Sigmoid colon (tissue), 7 donors: ENCODE results near the gene CCDC15. TPM values are rescaled to one million over a fixed set of nuclear protein-coding genes. Genes with fewer than 3 reads are reported as not detected.
A peak's percentile ranks its signal among the peaks of the same experiment; 100 is the strongest.
"Not testable (repeated sequence)": the region's sequence is repeated elsewhere in the genome, so short reads cannot be mapped to it uniquely, and the experiment has no call there.

Source experiments
- DNase-seq: peaks from one replicate; pipeline ENCODE4 v3.0.0-alpha.2; 2019
- H3K27ac ChIP-seq, 4 donors: fragments of 200-600 bp; sonication (generic); one replicate each; pipeline ENCODE4 v1.5.1; 2016 to 2019; ENCODE audit warnings: mild to moderate bottlenecking in 1 of 4
- H3K27me3 ChIP-seq, 3 donors: fragments of 200-600 bp; sonication (generic); one replicate each; pipeline ENCODE4 v1.5.1; 2019; ENCODE audit warnings: mild to moderate bottlenecking in 1 of 3
- H3K36me3 ChIP-seq, 4 donors: fragments of 200-600 bp; sonication (generic); one replicate each; pipeline ENCODE4 v1.5.1; 2016 to 2019
- H3K4me1 ChIP-seq, 4 donors: fragments of 200-600 bp; sonication (generic); one replicate each; pipeline ENCODE4 v1.5.1; 2017 to 2019
- H3K4me3 ChIP-seq, 4 donors: fragments of 200-600 bp; sonication (generic); one replicate each; pipeline ENCODE4 v1.5.1; 2017 to 2019; ENCODE audit warnings: mild to moderate bottlenecking in 2 of 4, moderate library complexity in 1 of 4
- H3K9me3 ChIP-seq, 4 donors: fragments of 200-600 bp in 3 of 4; sonication (generic) in 3 of 4; one replicate each; pipeline versions ENCODE4 v1.5.1 to v1.6.1; 2013 to 2019
- EP300 ChIP-seq, 4 donors: sonication (generic); formaldehyde crosslinking; IDR thresholded peaks; one replicate each; pipeline ENCODE4 v1.6.1; 2017; ENCODE audit warnings: antibody characterized with exemption in 4 of 4
- POLR2A ChIP-seq, 2 donors: fragments of 450-650 bp; IDR thresholded peaks; one replicate each; pipeline ENCODE4 v1.6.1; 2016; ENCODE audit warnings: antibody characterized with exemption in 2 of 2, mild to moderate bottlenecking in 2 of 2, moderate library complexity in 2 of 2
- POLR2AphosphoS5 ChIP-seq, 4 donors: sonication (generic); formaldehyde crosslinking; IDR thresholded peaks; one replicate each; pipeline ENCODE4 v1.6.1; 2017; ENCODE audit warnings: antibody characterized with exemption in 4 of 4
- WGBS, 2 donors: extraction: QIAGEN DNeasy Blood & Tissue Kit; methylation state at CpG; one replicate each; pipeline ENCODE4 v1.1.7; 2013; 5-methylcytosine and 5-hydroxymethylcytosine counted together
- intact Hi-C: fragments of 100-400 bp; cut with DNase I; formaldehyde crosslinking; loops from one replicate; pipeline ENCODE4 v1.15.1; 2023
- polyA plus RNA-seq, 3 donors: library from polyadenylated mRNA; stranded (reverse); fragments of 200-250 nt; gene quantifications; one replicate each; pipeline ENCODE4 v1.2.3, GENCODE V29; 2013
- total RNA-seq, 4 donors: library from RNA; depleted of rRNA; stranded (reverse); fragments of >200 nt; gene quantifications; one replicate each; pipeline ENCODE4 v1.1.0, GENCODE V29; 2016
- TF ChIP-seq, protein P1 (sequence below), 4 experiments: fragments of 450-650 bp in 3 of 4; fragments of 200-600 bp in 1 of 4; IDR thresholded peaks; one replicate each; pipeline ENCODE4 v1.5.1; 2016 to 2019; ENCODE audit warnings: antibody characterized with exemption in 4 of 4, mild to moderate bottlenecking in 3 of 4, moderate library complexity in 2 of 4
- donor health status: healthy with polysubstance abuse.
- donor health status: Bipolar disorder and iron deficiency.
- donor health status: healthy.

CCDC15 gene
- total and polyA plus RNA-seq, 7 donors, result 0.41 to 0.99 (median 0.66) TPM

DNA sequence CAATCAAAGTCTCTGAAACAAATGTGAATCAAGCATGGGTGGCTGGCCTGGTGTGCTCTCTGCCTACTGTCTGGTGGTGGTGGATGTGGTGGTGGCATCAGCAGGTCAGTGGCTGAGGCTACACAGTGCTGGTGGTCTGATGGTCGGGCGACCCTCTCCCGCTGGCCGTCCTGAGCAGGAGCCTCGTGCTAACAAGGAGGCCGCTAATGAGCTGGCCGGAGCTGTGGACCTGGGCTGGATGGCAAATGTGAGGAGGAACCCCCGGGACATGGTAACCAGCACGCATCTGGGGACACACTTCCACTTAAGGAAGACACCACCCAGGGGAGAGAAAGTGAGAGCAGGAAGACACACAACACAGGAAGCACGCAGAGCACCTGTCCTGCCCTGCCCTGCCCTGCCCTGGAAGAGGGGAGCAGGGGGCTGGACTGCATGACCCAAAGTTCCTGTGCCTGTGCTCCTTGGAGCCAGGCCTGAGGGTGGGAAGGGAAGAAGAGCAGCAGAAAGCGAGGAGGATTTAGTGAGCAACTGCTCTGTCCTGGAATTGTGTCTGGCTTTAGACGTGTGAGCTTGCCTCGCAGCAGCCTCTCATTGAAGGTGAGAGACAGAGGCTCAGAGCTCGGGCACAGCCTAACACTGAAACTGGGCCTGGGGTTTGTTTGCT lies 132.8 kb downstream of the CCDC15 start:
- peak; percentile 56 for DNase-seq
- H3K27ac ChIP-seq, result no peak overlapping the region
- H3K9me3 ChIP-seq, result no peaks in the 10 kb centered on the region
- H3K36me3 ChIP-seq, result no peaks in the 10 kb centered on the region
- 84 to 88% methylated on average over 14 of the region's 14 CpGs for WGBS, 2 donors
- peaks cover 0 to 7% (median 3%) of the 10 kb centered on the region in 4 donors for H3K4me1 ChIP-seq
- intact Hi-C loops, result no loop called here
- TF ChIP-seq EP300 (IDR thresholded peaks at IDR 0.05) (no peak), POLR2AphosphoS5 (IDR thresholded peaks at IDR 0.05) (no peak), POLR2A (IDR thresholded peaks at IDR 0.05) (no peak)
- TF ChIP-seq, protein P1, sequence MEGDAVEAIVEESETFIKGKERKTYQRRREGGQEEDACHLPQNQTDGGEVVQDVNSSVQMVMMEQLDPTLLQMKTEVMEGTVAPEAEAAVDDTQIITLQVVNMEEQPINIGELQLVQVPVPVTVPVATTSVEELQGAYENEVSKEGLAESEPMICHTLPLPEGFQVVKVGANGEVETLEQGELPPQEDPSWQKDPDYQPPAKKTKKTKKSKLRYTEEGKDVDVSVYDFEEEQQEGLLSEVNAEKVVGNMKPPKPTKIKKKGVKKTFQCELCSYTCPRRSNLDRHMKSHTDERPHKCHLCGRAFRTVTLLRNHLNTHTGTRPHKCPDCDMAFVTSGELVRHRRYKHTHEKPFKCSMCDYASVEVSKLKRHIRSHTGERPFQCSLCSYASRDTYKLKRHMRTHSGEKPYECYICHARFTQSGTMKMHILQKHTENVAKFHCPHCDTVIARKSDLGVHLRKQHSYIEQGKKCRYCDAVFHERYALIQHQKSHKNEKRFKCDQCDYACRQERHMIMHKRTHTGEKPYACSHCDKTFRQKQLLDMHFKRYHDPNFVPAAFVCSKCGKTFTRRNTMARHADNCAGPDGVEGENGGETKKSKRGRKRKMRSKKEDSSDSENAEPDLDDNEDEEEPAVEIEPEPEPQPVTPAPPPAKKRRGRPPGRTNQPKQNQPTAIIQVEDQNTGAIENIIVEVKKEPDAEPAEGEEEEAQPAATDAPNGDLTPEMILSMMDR (IDR thresholded peaks at IDR 0.05), result no peak
- peaks cover 0 to 15% (median 0%) of the 10 kb centered on the region in 3 donors for H3K27me3 ChIP-seq
- H3K4me3 ChIP-seq, result no peak overlapping the region

DNA sequence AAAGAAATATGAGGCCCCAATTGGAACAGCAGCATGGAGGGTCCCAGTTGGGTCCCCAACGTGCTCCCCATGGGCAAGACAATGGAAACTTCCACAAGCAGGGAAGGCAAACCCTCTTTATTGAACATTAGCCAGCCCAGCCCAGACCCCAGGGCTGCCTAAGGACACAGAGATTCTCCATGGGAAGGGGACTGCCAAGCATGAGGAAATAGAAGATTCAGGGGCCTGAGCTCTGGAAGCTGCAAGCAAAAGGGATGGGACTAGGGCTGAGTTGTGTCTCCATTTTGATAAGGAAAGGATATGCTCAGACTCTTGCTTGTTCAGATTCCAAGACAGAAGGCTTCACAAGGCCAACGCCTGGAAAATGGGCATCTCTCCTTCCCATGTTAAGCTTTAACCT lies 134.1 kb downstream of the CCDC15 start:
- intact Hi-C loops, result no loop called here
- 75 to 86% methylated on average over 2 of the region's 2 CpGs for WGBS, 2 donors
- TF ChIP-seq POLR2A (IDR thresholded peaks at IDR 0.05) (no peak), POLR2AphosphoS5 (IDR thresholded peaks at IDR 0.05) (no peak), EP300 (IDR thresholded peaks at IDR 0.05) (no peak)
- TF ChIP-seq, protein P1 (IDR thresholded peaks at IDR 0.05), result no peak
- Histone ChIP-seq H3K27me3 (peaks cover 0 to 3% (median 0%) of the 10 kb centered on the region in 3 donors), H3K9me3 (no peaks in the 10 kb centered on the region), H3K27ac (no peak overlapping the region), H3K4me3 (no peak overlapping the region), H3K36me3 (no peaks in the 10 kb centered on the region), H3K4me1 (peaks cover 0 to 7% (median 3%) of the 10 kb centered on the region in 4 donors)
- DNase-seq, result no peak

DNA sequence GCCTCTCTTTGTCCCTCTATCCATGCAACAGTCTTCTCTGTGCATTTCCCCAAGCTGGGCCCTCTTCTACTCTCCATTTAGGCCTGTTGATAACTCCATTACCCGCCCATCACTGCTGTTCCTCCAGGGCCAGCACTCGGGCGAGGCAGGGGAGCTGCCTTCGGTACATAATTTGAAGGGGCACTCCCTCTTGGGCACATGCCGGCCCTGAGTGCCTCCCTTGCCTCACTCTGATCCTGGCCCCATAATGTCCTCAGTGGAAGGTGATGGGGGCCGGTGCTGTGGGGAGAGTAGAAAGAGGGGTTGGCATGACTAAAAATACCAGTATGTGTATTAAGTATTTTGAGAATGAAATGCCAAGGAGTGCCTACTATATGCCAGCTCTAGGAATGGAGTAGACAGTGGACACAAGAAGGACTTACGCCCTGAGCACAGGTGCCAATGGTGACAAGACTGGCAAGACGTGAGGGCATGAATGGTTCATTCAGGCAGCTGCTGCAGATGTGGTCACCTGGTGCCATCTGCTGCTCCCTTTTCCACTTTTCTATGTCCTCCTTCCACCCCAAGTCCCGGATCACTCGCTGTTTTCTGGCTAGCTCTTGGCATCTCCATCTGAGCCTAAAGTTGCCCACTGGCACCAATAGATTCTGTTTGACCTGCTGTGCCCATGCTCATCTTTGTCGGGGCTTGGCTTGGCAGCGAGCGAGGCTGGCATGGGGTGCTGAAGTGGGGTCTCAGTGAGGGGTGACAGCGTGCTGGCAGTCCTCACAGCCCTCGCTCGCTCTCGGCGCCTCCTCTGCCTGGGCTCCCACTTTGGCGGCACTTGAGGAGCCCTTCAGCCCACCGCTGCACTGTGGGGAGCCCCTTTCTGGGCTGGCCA lies 134.8 kb downstream of the CCDC15 start:
- WGBS, 2 donors, result 80 to 82% methylated on average over 20 of the region's 20 CpGs
- Histone ChIP-seq H3K27me3 (no peaks in the 10 kb centered on the region), H3K36me3 (peaks cover 0 to 3% (median 0%) of the 10 kb centered on the region in 4 donors), H3K27ac (no peak overlapping the region), H3K9me3 (no peaks in the 10 kb centered on the region), H3K4me1 (peaks cover 0 to 7% (median 3%) of the 10 kb centered on the region in 4 donors), H3K4me3 (no peak overlapping the region)
- TF ChIP-seq, protein P1 (IDR thresholded peaks at IDR 0.05), result no peak
- no peak for TF ChIP-seq POLR2A (IDR thresholded peaks at IDR 0.05)
- no peak for TF ChIP-seq EP300 (IDR thresholded peaks at IDR 0.05)
- no peak for TF ChIP-seq POLR2AphosphoS5 (IDR thresholded peaks at IDR 0.05)
- DNase-seq, result no peak
- intact Hi-C loops, result no loop called here

DNA sequence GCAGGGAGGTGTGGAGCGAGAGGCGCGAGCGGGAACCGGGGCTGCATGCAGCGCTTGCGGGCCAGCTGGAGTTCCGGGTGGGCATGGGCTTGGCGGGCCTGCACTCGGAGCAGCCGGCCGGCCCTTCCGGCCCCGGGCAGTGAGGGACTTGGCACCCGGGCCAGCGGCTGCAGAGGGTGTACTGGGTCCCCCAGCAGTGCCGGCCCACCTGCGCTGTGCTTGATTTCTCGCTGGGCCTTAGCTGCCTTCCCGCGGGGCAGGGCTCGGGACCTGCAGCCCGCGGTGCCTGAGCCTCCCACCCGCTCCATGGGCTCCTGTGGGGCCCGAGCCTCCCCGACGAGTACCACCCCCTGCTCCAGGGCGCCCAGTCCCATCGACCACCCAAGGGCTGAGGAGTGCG lies 135.5 kb downstream of the CCDC15 start:
- H3K27me3 ChIP-seq, H3K4me3 ChIP-seq, DNase-seq, H3K9me3 ChIP-seq, intact Hi-C loops, H3K4me1 ChIP-seq, H3K36me3 ChIP-seq, H3K27ac ChIP-seq: not testable (repeated sequence)
- 91 to 96% methylated on average over 31 of the region's 31 CpGs for WGBS, 2 donors

DNA sequence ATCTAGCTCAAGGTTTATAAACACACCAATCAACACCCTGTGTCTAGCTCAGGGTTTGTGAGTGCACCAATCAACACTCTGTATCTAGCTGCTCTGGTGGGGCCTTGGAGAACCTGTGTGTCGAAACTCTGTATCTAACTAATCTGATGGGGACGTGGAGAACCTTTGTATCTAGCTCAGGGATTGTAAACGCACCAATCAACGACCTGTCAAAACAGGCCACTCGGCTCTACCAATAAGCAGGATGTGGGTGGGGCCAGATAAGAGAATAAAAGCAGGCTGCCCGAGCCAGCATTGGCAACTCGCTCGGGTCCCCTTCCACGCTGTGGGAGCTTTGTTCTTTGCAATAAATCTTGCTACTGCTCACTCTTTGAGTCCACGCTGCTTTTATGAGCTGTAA lies 136.1 kb downstream of the CCDC15 start:
- not testable (repeated sequence) for H3K4me3 ChIP-seq, H3K4me1 ChIP-seq, H3K36me3 ChIP-seq, H3K9me3 ChIP-seq, DNase-seq, H3K27ac ChIP-seq, H3K27me3 ChIP-seq
- intact Hi-C loops, result loop anchor here (5.0 kb wide), 1 partner anchor 312 kb away; no protein-coding TSS in a partner anchor
- WGBS, 2 donors, result 79 to 87% methylated on average over 10 of the region's 10 CpGs
